H1 (cell line): ENCODE measurements around the gene FBH1. TPM values are rescaled to one million over a fixed set of nuclear protein-coding genes. Genes with fewer than 3 reads are reported as not detected.

Experiments
- CTCF ChIA-PET: fragments of 300-600 bp; sonication (Branson Sonifier 250); formaldehyde crosslinking; loops from one replicate; lab custom pipeline; 2021; ENCODE audit not compliant: partially characterized antibody; lab: Charles Lee
- POLR2A ChIA-PET: fragments of 300-600 bp; sonication (Branson Sonifier 250); formaldehyde crosslinking; loops from one replicate; lab custom pipeline; 2021; ENCODE audit warnings: inconsistent platforms; ENCODE audit not compliant: partially characterized antibody; lab: Charles Lee
- DNase-seq, 2 experiments: peaks; one replicate each; pipeline versions ENCODE4 v3.0.0 to v3.0.0-alpha.2; 2010 to 2022; ENCODE audit warnings: low spot score in 2 of 2, low read depth in 1 of 2, mixed read lengths in 1 of 2
- FAIRE-seq: peaks from 2 replicates; lab custom pipeline; 2011; peaks lifted over from hg19 to GRCh38; lab: Jason Lieb, UNC
- H2AFZ ChIP-seq: 2 replicates; pipeline ENCODE4 v1.8.1; 2012; ENCODE audit warnings: low read length, inconsistent platforms
- H2AK5ac ChIP-seq: 2 replicates; pipeline ENCODE4 v1.6.1; 2013; ENCODE audit warnings: low read depth, low read length
- H2BK120ac ChIP-seq: replicated peaks from 2 replicates; pipeline ENCODE3; 2013; ENCODE audit warnings: low read depth, low read length, inconsistent platforms
- H2BK12ac ChIP-seq: 2 replicates; pipeline ENCODE4 v1.6.1; 2013; ENCODE audit warnings: low read depth, low read length
- H2BK15ac ChIP-seq: 2 replicates; pipeline ENCODE4 v1.6.1; 2013; ENCODE audit warnings: low read length
- H2BK20ac ChIP-seq: 2 replicates; pipeline ENCODE4 v1.6.1; 2013; ENCODE audit warnings: low read length
- H2BK5ac ChIP-seq: 2 replicates; pipeline ENCODE4 v1.6.1; 2013; ENCODE audit warnings: low read depth, low read length
- H3K14ac ChIP-seq: 2 replicates; pipeline ENCODE4 v1.6.1; 2013; ENCODE audit warnings: inconsistent platforms; ENCODE audit not compliant: insufficient read length
- H3K18ac ChIP-seq: 2 replicates; pipeline ENCODE4 v1.6.1; 2013; ENCODE audit warnings: low read length; ENCODE audit errors: extremely low read depth
- H3K23ac ChIP-seq: 2 replicates; pipeline ENCODE4 v1.6.1; 2013; ENCODE audit warnings: inconsistent platforms; ENCODE audit not compliant: insufficient read length
- H3K23me2 ChIP-seq: 2 replicates; pipeline ENCODE4 v1.6.1; 2013; ENCODE audit warnings: low read depth, low read length
- H3K27ac ChIP-seq: 2 replicates; pipeline ENCODE4 v1.6.1; 2011; ENCODE audit warnings: low read depth, low read length, inconsistent platforms
- H3K27me3 ChIP-seq, 4 experiments: replicated peaks in 1 of 4; 1 replicate in 1 of 4; 2 replicates in 3 of 4; pipeline versions ENCODE4 v1.6.1 to v1.8.1; 2011 to 2013; ENCODE audit warnings: low read length in 3 of 4, mild to moderate bottlenecking in 3 of 4, inconsistent platforms in 2 of 4, mixed read lengths in 2 of 4, moderate library complexity in 1 of 4; ENCODE audit not compliant: control insufficient read depth in 3 of 4, insufficient read depth in 3 of 4; ENCODE audit errors: extremely low read depth in 1 of 4
- H3K36me3 ChIP-seq, 4 experiments: 2 replicates each; pipeline versions ENCODE4 v1.6.1 to v1.8.1; 2011 to 2013; ENCODE audit warnings: mild to moderate bottlenecking in 4 of 4, low read length in 3 of 4, moderate library complexity in 2 of 4, control low read depth in 1 of 4, inconsistent platforms in 1 of 4; ENCODE audit not compliant: insufficient read depth in 4 of 4, control insufficient read depth in 2 of 4
- H3K4ac ChIP-seq: replicated peaks from 2 replicates; pipeline ENCODE3; 2013; ENCODE audit warnings: low read length, low read depth, mixed read lengths, inconsistent platforms; ENCODE audit not compliant: insufficient read length
- H3K4me1 ChIP-seq, 4 experiments: replicated peaks in 1 of 4; 1 replicate in 1 of 4; 2 replicates in 3 of 4; pipeline versions ENCODE4 v1.6.1 to v1.8.1; 2011 to 2013; ENCODE audit warnings: low read length in 3 of 4, inconsistent platforms in 2 of 4, mixed read lengths in 1 of 4; ENCODE audit not compliant: insufficient read depth in 4 of 4, control insufficient read depth in 3 of 4
- H3K4me2 ChIP-seq, 2 experiments: 2 replicates each; pipeline versions ENCODE4 v1.6.1 to v1.8.1; 2011 to 2013; ENCODE audit warnings: low read depth in 2 of 2, low read length in 2 of 2, control low read depth in 1 of 2, inconsistent platforms in 1 of 2, mild to moderate bottlenecking in 1 of 2; ENCODE audit not compliant: insufficient read depth in 1 of 2
- H3K4me3 ChIP-seq, 4 experiments: fragments of 200-600, 300-600 bp in 1 of 4; sonication (generic), shearing (Covaris generic), sonication (Bioruptor Twin) in 1 of 4; 2 replicates each; pipeline versions ENCODE4 v1.5.1 to v1.8.1; 2011 to 2016; ENCODE audit warnings: low read length in 4 of 4, low read depth in 3 of 4, control low read depth in 2 of 4, inconsistent platforms in 2 of 4, mild to moderate bottlenecking in 2 of 4, mixed read lengths in 1 of 4, moderate library complexity in 1 of 4; ENCODE audit not compliant: insufficient read depth in 2 of 4; ENCODE audit errors: extremely low read depth in 1 of 4
- H3K56ac ChIP-seq: replicated peaks from 2 replicates; pipeline ENCODE3; 2013; ENCODE audit warnings: low read depth, mild to moderate bottlenecking, mixed read lengths, low read length, inconsistent platforms; ENCODE audit not compliant: insufficient read length
- H3K79me1 ChIP-seq: 2 replicates; pipeline ENCODE4 v1.6.1; 2013; ENCODE audit warnings: low read depth, low read length, control low read depth
- H3K79me2 ChIP-seq, 2 experiments: 2 replicates each; pipeline versions ENCODE4 v1.6.1 to v1.8.1; 2012 to 2013; ENCODE audit warnings: low read length in 2 of 2, mild to moderate bottlenecking in 2 of 2, inconsistent platforms in 1 of 2; ENCODE audit not compliant: insufficient read depth in 2 of 2, control insufficient read depth in 1 of 2
- H3K9ac ChIP-seq, 4 experiments: replicated peaks in 1 of 4; 1 replicate in 1 of 4; 2 replicates in 3 of 4; pipeline versions ENCODE4 v1.6.1 to v1.8.1; 2011 to 2013; ENCODE audit warnings: low read depth in 3 of 4, low read length in 3 of 4, control low read depth in 2 of 4, mild to moderate bottlenecking in 2 of 4, moderate library complexity in 2 of 4, inconsistent platforms in 1 of 4; ENCODE audit errors: extremely low read depth in 1 of 4
- H3K9me3 ChIP-seq, 2 experiments: 2 replicates each; pipeline versions ENCODE4 v1.6.1 to v1.8.1; 2012 to 2013; ENCODE audit warnings: mild to moderate bottlenecking in 2 of 2, moderate library complexity in 2 of 2, control low read depth in 1 of 2, inconsistent platforms in 1 of 2, low read depth in 1 of 2, low read length in 1 of 2, mixed read lengths in 1 of 2; ENCODE audit not compliant: insufficient read depth in 2 of 2
- H4K20me1 ChIP-seq, 2 experiments: replicated peaks in 1 of 2; 2 replicates each; pipeline versions ENCODE3 to v1.8.1; 2011 to 2013; ENCODE audit warnings: inconsistent platforms in 2 of 2, low read length in 2 of 2, mild to moderate bottlenecking in 1 of 2; ENCODE audit not compliant: insufficient read depth in 2 of 2, control insufficient read depth in 1 of 2
- H4K5ac ChIP-seq: 2 replicates; pipeline ENCODE4 v1.6.1; 2013; ENCODE audit warnings: low read length, low read depth, mixed read lengths, inconsistent platforms; ENCODE audit not compliant: insufficient read length
- H4K8ac ChIP-seq: 2 replicates; pipeline ENCODE4 v1.8.0; 2013; ENCODE audit warnings: mild to moderate bottlenecking, moderate library complexity, low read length, inconsistent platforms; ENCODE audit not compliant: insufficient read depth; ENCODE audit errors: extremely low read depth
- H4K91ac ChIP-seq: replicated peaks from 2 replicates; pipeline ENCODE3; 2013; ENCODE audit warnings: low read length, mixed read lengths, inconsistent platforms; ENCODE audit not compliant: insufficient read length
- CHD1 ChIP-seq: IDR thresholded peaks from 2 replicates; pipeline ENCODE4 v1.6.1; 2012; ENCODE audit warnings: low read depth, low read length, improper control_type of control experiment
- KDM1A ChIP-seq: fragments of 200-600, 300-600 bp; sonication (generic); IDR thresholded peaks from 2 replicates; pipeline ENCODE4 v1.7.1; 2016; ENCODE audit warnings: mild to moderate bottlenecking, low read length, borderline replicate concordance
- MAX ChIP-seq: IDR thresholded peaks from 2 replicates; pipeline ENCODE4 v1.6.1; 2012; ENCODE audit warnings: inconsistent platforms
- POU5F1 ChIP-seq: IDR thresholded peaks from 2 replicates; pipeline ENCODE4 v1.6.1; 2011; ENCODE audit warnings: low read depth, mild to moderate bottlenecking, low read length, moderate library complexity
- SP2 ChIP-seq: IDR thresholded peaks from 2 replicates; pipeline ENCODE4 v1.6.1; 2012; ENCODE audit warnings: mild to moderate bottlenecking, low read length, inconsistent platforms
- WGBS, 2 experiments: shearing (Covaris generic) in 1 of 2; methylation state at CpG; one replicate each; pipeline versions ENCODE4 v1.1.6 to v1.1.7; 2013 to 2015; ENCODE audit warnings: low lambda C conversion rate in 2 of 2, mixed read lengths in 2 of 2, inconsistent platforms in 1 of 2, low coverage in 1 of 2, missing lambda C conversion rate in 1 of 2; ENCODE audit not compliant: insufficient replicate concordance in 2 of 2, insufficient coverage in 1 of 2, insufficient read length in 1 of 2; ENCODE audit errors: extremely low coverage in 1 of 2, missing lambda C conversion rate in 1 of 2; 5-methylcytosine and 5-hydroxymethylcytosine counted together
- polyA plus RNA-seq, 7 experiments: library from polyadenylated mRNA; depleted of rRNA in 3 of 7; stranded (reverse) in 5 of 7; unstranded in 2 of 7; fragments of >200 nt in 5 of 7; fragments of 200-250 nt in 2 of 7; gene quantifications; 1 replicate in 5 of 7; 2 replicates in 1 of 7; 4 replicates in 1 of 7; pipeline versions ENCODE4 v1.2.1 to v1.2.3, GENCODE V29; 2011 to 2013; ENCODE audit warnings: missing spikeins in 2 of 7, mixed read lengths in 2 of 7
- total RNA-seq: library from RNA; stranded (reverse); fragmentation: NEBNext Ultra II Directional; extraction: Animal tissue kit (Norgen Biotek cat#: 25700); gene quantifications from 2 replicates; pipeline ENCODE4 v1.2.1, GENCODE V29; 2021

Gene FBH1
- total and polyA plus RNA-seq, 2 of the 8 experiments (the other 6 are each of a cell fraction or from before 2014, with no cell fraction given), result 31.1 to 51.8 TPM

GRCh38 chr10:5960070-5960972 is 70.3 kb downstream of the FBH1 start:
- CTCF ChIA-PET, result interaction anchor here (1.1 to 2.0 kb wide), 2 partner anchors 11 to 76 kb away, joined by 3 to 7 read pairs; no protein-coding TSS in a partner anchor
- no peak overlapping the region; the same call in 1 of the 2 replicates for H4K8ac ChIP-seq
- DNase-seq, result no peak
- H3K79me1 ChIP-seq, result no peaks in the 10 kb centered on the region
- no peak overlapping the region for H4K5ac ChIP-seq
- H3K23ac ChIP-seq, result no peak overlapping the region
- H2BK120ac ChIP-seq, result no peak overlapping the region
- no peak overlapping the region for H3K9ac ChIP-seq
- H2BK5ac ChIP-seq, result no peak overlapping the region
- no peak overlapping the region for H2AK5ac ChIP-seq
- H2BK20ac ChIP-seq, result no peak overlapping the region
- no peak for TF ChIP-seq POU5F1
- TF ChIP-seq MAX, result no peak
- no peak for TF ChIP-seq KDM1A
- TF ChIP-seq SP2, result no peak
- no peak for TF ChIP-seq CHD1
- TF ChIP-seq, all 59 proteins: peak for 0
- Histone ChIP-seq H2BK15ac (no peak overlapping the region), H2AFZ (no peak overlapping the region), H3K23me2 (no peaks in the 10 kb centered on the region), H3K4me1 (no peaks in the 10 kb centered on the region), H4K91ac (no peak overlapping the region), H3K9me3 (no peaks in the 10 kb centered on the region), H3K4me3 (no peak overlapping the region), H3K27ac (no peak overlapping the region), H3K4ac (no peak overlapping the region), H3K79me2 (no peaks in the 10 kb centered on the region), H2BK12ac (0 out of 2 replicates have a peak overlapping the region, but pooled peaks have one; percentile 17), H3K18ac (no peak overlapping the region), H3K4me2 (no peak overlapping the region), H3K36me3 (no peaks in the 10 kb centered on the region), H3K27me3 (0 out of 7 replicates have a peak, but pooled peaks cover 0 to 2% (median 0%) of the 10 kb centered on the region in 4 experiments), H4K20me1 (no peaks in the 10 kb centered on the region), H3K14ac (no peak overlapping the region), H3K56ac (no peak overlapping the region)
- 94% methylated on average over 18 of the region's 18 CpGs; no CpG with 5 or more reads in 1 of the 2 experiments for WGBS, 2 experiments
- FAIRE-seq, result no peak
- POLR2A ChIA-PET, result no interaction called here
